UCSD-AML1 (cell line): ENCODE results near the gene DSCAML1.
"Not testable (repeated sequence)": the region's sequence is repeated elsewhere in the genome, so short reads cannot be mapped to it uniquely, and the experiment has no call there.

ENCODE experiments used
- DNase-seq: peaks from one replicate; lab custom pipeline; 2025; ENCODE audit not compliant: unreplicated experiment; lab: John Stamatoyannopoulos, UW

The DSCAML1 gene

GRCh38 chr11:117819096-117820040 is 22.4 kb upstream of the DSCAML1 start:
- DNase-seq = peak; percentile 85

- DNase-seq = peak; percentile 53
These were observed 21.2 kb upstream of the DSCAML1 start for GRCh38 chr11:117818041-117818873.

DNA sequence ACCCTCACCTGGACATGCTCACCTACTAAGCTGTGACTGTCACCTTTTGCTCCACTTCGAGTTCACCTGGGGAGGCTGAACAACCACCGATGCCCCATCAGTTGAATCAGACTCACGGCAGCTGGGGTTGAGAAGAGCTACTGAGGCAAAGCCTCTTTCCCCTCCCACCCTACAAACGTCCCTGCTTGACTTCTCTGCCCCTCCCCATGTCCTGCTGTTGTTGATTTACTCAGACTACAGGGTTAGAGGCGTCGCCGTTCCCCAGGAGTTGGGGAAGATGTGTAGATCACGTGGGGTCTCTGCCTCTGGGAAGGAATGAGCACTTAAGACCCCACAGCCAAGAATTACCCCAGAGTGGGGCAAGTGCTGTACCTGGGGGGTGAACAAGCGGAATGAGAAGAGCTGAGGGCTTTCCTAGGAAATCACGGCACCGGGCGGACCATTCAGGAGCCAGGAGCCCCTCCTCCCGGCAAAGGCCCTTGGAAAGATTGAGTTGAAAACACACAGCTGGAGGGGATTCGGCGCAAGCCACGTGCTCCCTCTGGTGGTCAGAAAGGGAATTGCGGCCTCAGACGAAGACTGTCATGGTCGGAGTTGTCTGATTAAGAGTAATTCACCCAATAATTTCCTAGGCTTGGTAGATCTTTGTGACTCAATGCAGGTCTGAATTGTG is 20.5 kb upstream of the DSCAML1 start:
- peak; percentile 81 for DNase-seq

- peak; percentile 41 for DNase-seq
These were observed 19.9 kb upstream of the DSCAML1 start for GRCh38 chr11:117816846-117817367.

GRCh38 chr11:117816151-117816741 is 19.2 kb upstream of the DSCAML1 start:
- no peak for DNase-seq

GRCh38 chr11:117815262-117815803 is 18.3 kb upstream of the DSCAML1 start:
- DNase-seq = peak; percentile 66

- peak; percentile 76 for DNase-seq
These were observed 17.8 kb upstream of the DSCAML1 start for GRCh38 chr11:117814766-117815261.

GRCh38 chr11:117814204-117814765 is 17.3 kb upstream of the DSCAML1 start:
- DNase-seq = no peak

DNA sequence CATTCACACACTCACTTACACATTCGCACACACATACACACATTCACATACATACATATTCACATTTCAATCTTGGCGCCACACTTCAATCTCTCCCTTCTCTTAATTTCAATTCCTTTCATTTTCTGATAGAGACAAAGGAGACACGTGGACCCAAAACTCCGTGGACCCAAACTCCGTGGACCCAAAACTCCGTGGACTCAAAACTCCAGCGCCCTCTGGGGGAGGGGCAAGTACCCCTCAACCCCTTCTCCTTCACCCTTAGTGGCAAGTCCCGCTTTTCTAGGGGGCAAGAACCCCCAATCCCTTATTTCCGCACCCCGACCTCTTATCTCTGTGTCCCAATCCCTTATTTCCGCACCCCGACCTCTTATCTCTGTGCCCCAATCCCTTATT is 13.0 kb upstream of the DSCAML1 start:
- not testable (repeated sequence) for DNase-seq

GRCh38 chr11:117809236-117810055 is 12.4 kb upstream of the DSCAML1 start:
- peak; percentile 78 for DNase-seq

- DNase-seq = no peak
These were observed 11.8 kb upstream of the DSCAML1 start for GRCh38 chr11:117808784-117809183.

- peak; percentile 68 for DNase-seq
These were observed 10.7 kb upstream of the DSCAML1 start for GRCh38 chr11:117807482-117808327.

GRCh38 chr11:117806846-117807245 is 9.8 kb upstream of the DSCAML1 start:
- DNase-seq = no peak

DNA sequence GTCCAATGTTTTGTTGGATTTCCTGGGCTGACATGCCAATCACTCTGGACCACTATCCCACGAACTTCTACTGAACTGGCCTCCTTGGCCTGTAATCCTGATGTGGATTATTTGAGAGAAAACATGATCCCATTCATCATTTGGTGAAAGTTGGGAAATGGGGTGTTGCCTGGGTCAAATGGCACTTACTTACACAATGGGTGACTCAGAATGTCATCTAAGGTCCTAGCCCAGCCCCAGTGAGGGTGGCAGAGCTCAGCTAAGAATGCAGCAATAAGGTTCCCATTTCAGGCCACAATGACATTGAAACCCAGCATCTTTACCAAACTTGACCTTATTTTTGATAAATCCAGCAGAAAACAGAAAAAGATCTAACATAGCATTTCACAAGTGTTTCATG is 8.0 kb upstream of the DSCAML1 start:
- no peak for DNase-seq

DNA sequence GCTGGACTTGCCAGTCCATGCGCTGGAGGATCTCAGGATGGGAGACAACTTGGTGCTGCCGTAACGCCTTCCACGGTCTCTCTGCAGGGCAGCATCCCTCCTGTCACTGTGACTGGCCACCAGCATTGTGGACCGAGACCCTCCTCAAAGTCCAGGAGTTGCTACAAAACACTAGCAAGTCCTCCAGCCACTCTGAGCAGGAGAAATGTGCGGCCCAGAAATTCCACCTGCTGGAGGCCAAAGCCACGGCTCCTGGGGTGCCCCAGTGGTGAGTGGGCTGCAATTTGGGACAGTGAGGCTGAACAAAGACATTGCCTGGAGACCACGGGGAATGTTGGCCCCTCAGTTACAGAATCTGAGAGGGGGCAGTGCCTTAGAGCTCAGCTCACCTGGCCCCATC is 6.9 kb upstream of the DSCAML1 start:
- DNase-seq = no peak

GRCh38 chr11:117799634-117800033 is 2.6 kb upstream of the DSCAML1 start:
- no peak for DNase-seq

DNA sequence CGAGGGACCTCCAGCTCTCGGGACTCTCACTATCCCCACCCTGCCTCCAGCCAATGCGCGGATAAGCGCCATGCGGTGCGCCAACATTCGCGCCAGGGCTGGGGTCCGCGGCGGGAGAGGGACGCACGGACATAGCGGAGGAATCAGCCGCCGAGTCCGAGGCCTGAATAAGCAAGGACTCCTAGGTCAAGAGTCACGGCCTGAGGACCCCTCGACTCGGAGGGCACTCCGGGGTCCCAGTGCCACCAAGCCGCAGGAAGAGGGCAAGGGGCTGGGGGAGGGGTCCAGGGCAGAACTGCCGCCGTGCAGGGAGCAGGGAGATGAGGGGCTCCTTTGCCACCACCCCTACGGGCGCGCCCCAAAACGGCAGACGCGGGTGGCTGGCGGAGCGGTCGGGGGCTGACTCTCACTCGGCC is 552 bp downstream of the DSCAML1 start:
- no peak for DNase-seq
